Ishikawa (cell line): ENCODE data around the gene DISP3.

Experiments used
- CEBPB ChIP-seq: IDR thresholded peaks from 2 replicates; pipeline ENCODE4 v1.6.1; 2012
- CREB1 ChIP-seq: IDR thresholded peaks from 2 replicates; pipeline ENCODE4 v1.6.1; 2012; ENCODE audit warnings: low read depth
- EGR1 ChIP-seq: IDR thresholded peaks from 2 replicates; pipeline ENCODE4 v1.6.1; 2012
- EP300 ChIP-seq: IDR thresholded peaks from 2 replicates; pipeline ENCODE4 v1.6.1; 2012; ENCODE audit warnings: borderline replicate concordance
- FOXM1 ChIP-seq: IDR thresholded peaks from 2 replicates; pipeline ENCODE4 v1.6.1; 2012; ENCODE audit warnings: low read depth, borderline replicate concordance
- MAX ChIP-seq: IDR thresholded peaks from 2 replicates; pipeline ENCODE4 v1.6.1; 2012
- NFIC ChIP-seq: IDR thresholded peaks from 2 replicates; pipeline ENCODE4 v1.6.1; 2012
- RAD21 ChIP-seq: IDR thresholded peaks from 2 replicates; pipeline ENCODE4 v1.6.1; 2012; ENCODE audit warnings: low read depth
- TAF1 ChIP-seq: IDR thresholded peaks from 2 replicates; pipeline ENCODE4 v1.6.1; 2012; ENCODE audit warnings: low read depth, mild to moderate bottlenecking
- TCF12 ChIP-seq: IDR thresholded peaks from 2 replicates; pipeline ENCODE4 v1.6.1; 2012; ENCODE audit warnings: low read depth
- TEAD4 ChIP-seq: IDR thresholded peaks from 2 replicates; pipeline ENCODE4 v1.6.1; 2012
- YY1 ChIP-seq: IDR thresholded peaks from 2 replicates; pipeline ENCODE4 v1.6.1; 2012; ENCODE audit warnings: low read depth
- ZBTB7A ChIP-seq: IDR thresholded peaks from 2 replicates; pipeline ENCODE4 v1.6.1; 2012; ENCODE audit warnings: low read depth
- TF ChIP-seq, protein P1 (sequence below): IDR thresholded peaks from 2 replicates; pipeline ENCODE4 v1.6.1; 2012; ENCODE audit warnings: low read depth, mild to moderate bottlenecking

DISP3 gene

DNA sequence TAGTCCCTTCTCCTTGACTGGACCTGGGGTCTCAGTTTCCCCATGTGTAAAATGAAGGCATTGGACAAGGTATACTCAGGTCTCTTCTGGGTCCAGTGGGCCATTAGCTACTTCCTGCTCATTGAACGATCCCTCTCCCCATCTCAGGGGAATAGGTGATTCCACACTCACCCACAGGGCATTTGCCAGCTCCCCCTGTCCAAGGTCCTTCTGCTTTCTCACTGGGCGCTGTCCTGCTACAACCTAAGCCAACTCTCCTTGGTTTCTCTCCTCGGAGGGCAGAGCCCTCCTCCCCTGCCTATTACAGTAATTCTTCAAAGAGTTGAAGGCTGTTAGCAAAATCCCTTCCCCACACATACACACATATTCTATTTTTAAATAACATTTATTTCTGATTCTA lies 16.6 kb downstream of the DISP3 start:
- no peak for TF ChIP-seq CREB1
- TF ChIP-seq, protein P1, sequence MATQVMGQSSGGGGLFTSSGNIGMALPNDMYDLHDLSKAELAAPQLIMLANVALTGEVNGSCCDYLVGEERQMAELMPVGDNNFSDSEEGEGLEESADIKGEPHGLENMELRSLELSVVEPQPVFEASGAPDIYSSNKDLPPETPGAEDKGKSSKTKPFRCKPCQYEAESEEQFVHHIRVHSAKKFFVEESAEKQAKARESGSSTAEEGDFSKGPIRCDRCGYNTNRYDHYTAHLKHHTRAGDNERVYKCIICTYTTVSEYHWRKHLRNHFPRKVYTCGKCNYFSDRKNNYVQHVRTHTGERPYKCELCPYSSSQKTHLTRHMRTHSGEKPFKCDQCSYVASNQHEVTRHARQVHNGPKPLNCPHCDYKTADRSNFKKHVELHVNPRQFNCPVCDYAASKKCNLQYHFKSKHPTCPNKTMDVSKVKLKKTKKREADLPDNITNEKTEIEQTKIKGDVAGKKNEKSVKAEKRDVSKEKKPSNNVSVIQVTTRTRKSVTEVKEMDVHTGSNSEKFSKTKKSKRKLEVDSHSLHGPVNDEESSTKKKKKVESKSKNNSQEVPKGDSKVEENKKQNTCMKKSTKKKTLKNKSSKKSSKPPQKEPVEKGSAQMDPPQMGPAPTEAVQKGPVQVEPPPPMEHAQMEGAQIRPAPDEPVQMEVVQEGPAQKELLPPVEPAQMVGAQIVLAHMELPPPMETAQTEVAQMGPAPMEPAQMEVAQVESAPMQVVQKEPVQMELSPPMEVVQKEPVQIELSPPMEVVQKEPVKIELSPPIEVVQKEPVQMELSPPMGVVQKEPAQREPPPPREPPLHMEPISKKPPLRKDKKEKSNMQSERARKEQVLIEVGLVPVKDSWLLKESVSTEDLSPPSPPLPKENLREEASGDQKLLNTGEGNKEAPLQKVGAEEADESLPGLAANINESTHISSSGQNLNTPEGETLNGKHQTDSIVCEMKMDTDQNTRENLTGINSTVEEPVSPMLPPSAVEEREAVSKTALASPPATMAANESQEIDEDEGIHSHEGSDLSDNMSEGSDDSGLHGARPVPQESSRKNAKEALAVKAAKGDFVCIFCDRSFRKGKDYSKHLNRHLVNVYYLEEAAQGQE = peak; percentile 57

DNA sequence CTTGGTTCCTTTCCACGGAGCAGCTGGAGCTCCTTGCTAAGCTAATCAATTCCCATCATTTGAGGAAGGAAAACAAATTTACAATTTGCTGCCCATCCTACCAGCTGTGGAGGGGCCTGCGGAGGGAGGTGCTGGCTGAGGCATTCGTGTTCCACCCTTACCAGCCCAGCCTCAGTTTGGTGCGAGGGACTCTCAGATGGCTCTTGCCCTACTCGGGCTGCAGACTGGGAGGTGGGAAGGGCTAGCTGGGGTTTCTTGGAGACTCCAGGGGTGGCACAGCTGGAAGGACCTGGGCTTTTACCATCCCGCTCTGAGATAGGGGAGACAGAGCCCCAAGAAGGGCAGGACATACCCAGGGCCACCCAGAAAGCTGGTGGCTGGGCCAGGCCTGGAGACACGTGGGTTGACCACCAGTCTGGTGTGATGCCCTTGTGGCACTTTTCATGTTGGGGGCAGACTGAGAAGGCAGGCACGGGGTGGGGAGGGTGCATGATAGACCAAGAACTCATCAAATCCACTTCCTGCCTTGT lies 17.7 kb downstream of the DISP3 start:
- TF ChIP-seq YY1 (no peak), RAD21 (no peak), FOXM1 (no peak), EP300 (no peak), NFIC (no peak), ZBTB7A (no peak), CREB1 (no peak), TAF1 (no peak)

- no peak for TF ChIP-seq TAF1
- TF ChIP-seq, protein P1 = no peak
- no peak for TF ChIP-seq RAD21
- no peak for TF ChIP-seq EGR1
- TF ChIP-seq TCF12 = no peak
- no peak for TF ChIP-seq YY1
- TF ChIP-seq EP300 = no peak
- no peak for TF ChIP-seq NFIC
- TF ChIP-seq ZBTB7A = no peak
- TF ChIP-seq CEBPB = no peak
- no peak for TF ChIP-seq MAX
- TF ChIP-seq FOXM1 = no peak
- TF ChIP-seq CREB1 = no peak
Observed at GRCh38 chr1:11498956-11499594, 20.1 kb downstream of the DISP3 start.

DNA sequence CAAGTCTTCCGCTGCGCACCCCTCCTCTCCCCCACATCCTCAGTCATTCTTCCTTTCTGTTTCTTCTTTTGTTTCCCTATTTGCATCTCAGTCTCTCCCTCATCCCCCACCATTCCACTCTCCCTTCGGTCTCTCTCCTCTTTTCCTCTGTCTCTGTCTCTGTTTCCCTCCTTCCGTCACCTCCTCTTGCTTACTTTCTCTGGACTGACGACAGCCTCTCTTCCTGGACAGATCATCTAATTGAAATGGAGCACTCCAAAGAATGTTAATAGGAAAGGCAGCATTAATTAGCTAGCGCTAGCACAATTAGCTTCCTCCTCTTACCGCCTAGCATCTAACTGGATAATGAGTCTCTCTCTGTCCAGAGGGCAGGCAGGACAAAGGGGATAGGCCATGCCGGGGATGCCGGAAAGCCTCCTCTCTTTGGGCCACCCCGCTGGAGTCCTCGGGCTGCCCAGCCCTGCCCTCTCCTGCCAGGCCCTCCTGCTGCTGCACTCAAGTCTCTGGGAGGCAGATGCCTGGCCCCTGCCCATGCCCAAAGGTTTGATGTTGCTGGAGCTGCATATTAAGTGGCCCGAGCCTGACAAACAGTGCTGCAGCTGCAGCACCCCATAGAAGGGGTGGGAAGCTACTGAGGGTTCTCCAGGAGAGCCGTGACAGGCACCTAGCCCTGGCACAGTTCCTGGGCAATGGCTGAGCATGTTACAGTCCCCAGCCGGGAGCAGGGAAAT lies 20.8 kb downstream of the DISP3 start:
- TF ChIP-seq, protein P1 = no peak
- no peak for TF ChIP-seq TCF12
- TF ChIP-seq RAD21 = no peak

DNA sequence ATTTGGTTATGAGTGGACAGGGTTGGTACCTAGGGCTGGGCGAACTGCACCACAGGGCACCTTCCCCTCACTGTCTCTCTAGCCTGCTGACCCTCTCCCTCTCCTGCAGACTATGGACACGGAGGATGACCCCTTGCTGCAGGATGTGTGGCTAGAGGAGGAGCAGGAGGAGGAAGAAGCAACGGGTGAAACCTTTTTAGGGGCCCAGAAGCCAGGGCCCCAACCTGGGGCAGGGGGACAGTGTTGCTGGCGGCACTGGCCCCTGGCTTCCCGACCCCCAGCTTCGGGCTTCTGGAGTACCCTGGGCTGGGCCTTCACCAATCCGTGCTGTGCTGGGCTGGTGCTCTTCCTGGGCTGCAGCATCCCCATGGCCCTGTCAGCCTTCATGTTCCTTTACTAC lies 21.9 kb downstream of the DISP3 start:
- TF ChIP-seq FOXM1 (no peak), EGR1 (no peak), CREB1 (no peak), CEBPB (no peak), YY1 (no peak), EP300 (no peak), MAX (no peak), ZBTB7A (no peak), TAF1 (no peak), TCF12 (no peak), NFIC (no peak), TEAD4 (no peak)
- TF ChIP-seq, protein P1 = no peak
